Measurements from ENCODE around the gene ELL.

- TF ChIP-seq POLR2A (IDR thresholded peaks at IDR 0.05) (no peak), CTCF (IDR thresholded peaks at IDR 0.05 in 4 of 5, conservative IDR thresholded peaks at IDR 0.05 in 1 of 5) (no peak)
These were observed 76.5 kb downstream of the ELL start for GRCh38 chr19:18445262-18445948.
